ENCODE results near the gene C10orf95. TPM values are rescaled to one million over a fixed set of nuclear protein-coding genes. Genes with fewer than 3 reads are reported as not detected.

The C10orf95 gene
- total RNA-seq, 1 donor from 2014 or later: 10.3 TPM

DNA sequence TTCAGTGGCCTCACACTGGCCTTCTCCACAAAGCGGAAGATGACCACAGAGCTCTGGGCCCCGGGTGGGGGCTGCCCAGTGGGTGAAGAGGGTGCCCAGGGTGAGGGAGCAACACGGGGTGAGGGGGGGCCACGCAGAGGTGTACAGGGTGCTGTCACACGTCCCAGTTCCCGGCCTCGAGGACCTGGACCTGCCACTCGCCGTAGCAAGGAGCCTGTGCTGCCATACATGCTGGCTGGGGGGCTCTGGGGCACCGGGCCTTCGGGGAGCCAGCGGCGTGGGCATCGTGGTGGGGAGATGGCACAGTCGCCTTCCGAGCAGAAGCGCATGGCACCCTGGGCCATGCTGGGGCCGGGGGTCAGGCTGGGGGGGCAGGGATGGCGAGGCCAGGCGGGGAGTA is 34.6 kb downstream of the C10orf95 start:
- no peak overlapping the region for H3K4me3 ChIP-seq (ENCODE audit: low read depth, low read length)
- no peak for DNase-seq (ENCODE audit: low read depth)
- TF ChIP-seq, protein P1, sequence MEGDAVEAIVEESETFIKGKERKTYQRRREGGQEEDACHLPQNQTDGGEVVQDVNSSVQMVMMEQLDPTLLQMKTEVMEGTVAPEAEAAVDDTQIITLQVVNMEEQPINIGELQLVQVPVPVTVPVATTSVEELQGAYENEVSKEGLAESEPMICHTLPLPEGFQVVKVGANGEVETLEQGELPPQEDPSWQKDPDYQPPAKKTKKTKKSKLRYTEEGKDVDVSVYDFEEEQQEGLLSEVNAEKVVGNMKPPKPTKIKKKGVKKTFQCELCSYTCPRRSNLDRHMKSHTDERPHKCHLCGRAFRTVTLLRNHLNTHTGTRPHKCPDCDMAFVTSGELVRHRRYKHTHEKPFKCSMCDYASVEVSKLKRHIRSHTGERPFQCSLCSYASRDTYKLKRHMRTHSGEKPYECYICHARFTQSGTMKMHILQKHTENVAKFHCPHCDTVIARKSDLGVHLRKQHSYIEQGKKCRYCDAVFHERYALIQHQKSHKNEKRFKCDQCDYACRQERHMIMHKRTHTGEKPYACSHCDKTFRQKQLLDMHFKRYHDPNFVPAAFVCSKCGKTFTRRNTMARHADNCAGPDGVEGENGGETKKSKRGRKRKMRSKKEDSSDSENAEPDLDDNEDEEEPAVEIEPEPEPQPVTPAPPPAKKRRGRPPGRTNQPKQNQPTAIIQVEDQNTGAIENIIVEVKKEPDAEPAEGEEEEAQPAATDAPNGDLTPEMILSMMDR (conservative IDR thresholded peaks at IDR 0.05; ENCODE audit: low read depth, low read length): no peak

DNA sequence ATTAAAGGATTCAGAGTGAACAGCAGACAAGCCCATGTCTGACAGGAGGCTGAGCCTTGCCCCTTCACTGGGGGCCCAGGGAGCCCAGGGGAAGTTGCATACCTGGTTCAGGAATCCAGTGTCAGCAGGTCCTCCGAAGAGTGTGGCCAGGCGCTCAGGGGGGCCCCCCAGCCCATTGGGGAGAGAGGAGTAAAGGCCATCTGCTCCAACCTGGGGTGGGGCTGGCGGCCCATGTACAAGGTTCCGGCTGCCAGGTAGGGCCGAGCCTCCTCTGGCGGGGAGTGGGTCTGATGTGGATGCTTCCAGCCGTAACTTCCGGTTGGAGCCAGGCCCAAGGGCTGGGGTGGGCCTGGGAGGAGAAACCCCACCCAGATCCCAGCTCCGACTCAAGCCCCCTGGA is 35.1 kb downstream of the C10orf95 start:
- DNase-seq (ENCODE audit: low read depth): no peak
- TF ChIP-seq, protein P1 (conservative IDR thresholded peaks at IDR 0.05; ENCODE audit: low read depth, low read length): no peak
- no peak overlapping the region for H3K4me3 ChIP-seq (ENCODE audit: low read depth, low read length)

DNA sequence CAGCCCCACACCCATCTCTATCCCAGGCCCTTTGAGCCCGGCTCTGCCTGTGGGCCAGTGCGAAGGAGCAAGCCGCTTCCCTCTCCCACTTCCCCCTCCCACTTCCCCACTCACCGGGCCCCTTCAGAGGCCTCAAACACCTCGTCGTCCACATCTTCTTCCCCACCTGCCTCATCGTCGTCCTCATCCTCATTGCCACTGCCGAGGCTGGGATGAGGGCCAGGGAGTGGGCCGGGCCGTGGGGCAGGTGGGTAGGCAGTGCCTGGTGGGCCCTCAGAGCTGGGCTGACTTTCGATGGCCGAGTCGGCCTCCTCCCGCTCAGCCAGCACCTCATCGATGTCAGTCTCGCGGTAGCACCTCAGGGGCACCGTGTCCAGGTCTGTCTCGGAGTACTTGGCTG is 36.6 kb downstream of the C10orf95 start:
- DNase-seq (ENCODE audit: low read depth): no peak
- no peak overlapping the region for H3K4me3 ChIP-seq (ENCODE audit: low read depth, low read length)
- TF ChIP-seq, protein P1 (conservative IDR thresholded peaks at IDR 0.05; ENCODE audit: low read depth, low read length): no peak

DNA sequence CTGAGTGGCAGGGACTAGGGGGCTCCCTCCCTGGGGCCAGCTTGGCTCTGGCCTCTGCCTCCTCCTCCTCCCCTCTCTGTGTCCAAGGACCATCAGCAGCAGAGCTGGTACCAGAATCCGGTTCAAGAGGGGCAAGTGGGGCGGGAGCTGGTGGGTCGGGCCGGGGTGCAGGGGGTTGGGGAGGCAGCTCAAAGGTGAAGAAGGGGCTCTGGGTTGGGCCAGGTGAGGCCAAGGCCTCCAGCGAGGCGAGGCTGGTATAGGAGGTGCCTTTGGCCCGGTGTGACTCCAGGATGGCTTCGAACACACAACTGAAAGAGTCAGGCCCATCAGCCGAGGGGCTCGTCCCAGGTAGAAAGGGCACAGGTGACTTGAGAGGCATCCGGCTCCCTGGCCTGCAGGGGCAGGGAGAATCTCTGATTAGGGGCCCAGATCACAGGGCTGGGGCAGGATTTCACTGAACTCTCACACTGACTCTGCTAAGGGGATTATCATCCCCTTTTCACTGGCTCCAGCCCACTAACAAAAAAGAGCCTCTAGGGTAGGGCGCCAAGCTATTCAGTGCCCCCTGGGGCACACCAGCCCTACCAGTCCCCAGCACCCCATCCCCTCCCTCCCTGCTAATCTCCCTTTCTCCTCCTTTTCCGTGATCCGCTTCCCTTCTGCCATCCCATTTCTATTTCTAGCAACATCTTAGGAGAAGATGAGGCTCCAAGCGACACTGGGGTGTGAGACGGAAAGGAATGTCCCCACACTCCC is 37.4 kb downstream of the C10orf95 start:
- H3K4me3 ChIP-seq (ENCODE audit: low read depth, low read length): no peak overlapping the region
- TF ChIP-seq, protein P1 (conservative IDR thresholded peaks at IDR 0.05; ENCODE audit: low read depth, low read length): no peak
- DNase-seq (ENCODE audit: low read depth): no peak

DNA sequence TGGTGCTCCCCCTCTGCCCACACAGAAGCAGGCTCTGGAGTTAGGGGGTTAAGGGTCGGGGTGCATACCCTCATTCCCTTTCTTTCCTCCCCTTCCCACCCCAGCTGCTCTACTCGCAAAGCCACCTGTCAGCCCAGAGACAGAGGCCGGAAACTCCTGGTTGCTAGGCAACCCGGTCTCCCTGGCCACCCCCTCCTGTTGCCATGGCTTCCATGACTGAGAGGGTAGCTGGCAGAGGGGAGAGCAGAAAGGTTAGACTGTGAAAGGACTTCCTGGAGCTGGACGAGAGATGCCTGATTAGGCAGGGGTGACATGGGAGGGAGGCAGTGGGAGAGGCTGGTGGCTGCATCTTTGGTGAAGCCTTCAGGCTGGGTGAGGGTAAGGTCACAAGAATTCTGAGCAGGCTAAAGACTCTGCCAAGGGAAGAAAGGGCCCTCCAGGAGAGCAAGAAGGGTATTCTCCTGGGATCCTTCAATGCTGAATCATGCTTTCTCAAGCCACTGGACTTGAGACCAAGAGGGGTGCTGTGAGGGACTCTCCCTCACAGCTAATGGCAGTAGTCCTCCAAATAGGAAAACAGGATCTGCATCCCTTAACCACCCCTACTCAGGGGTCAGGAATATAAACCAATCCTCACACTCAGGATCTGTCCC is 38.2 kb downstream of the C10orf95 start:
- DNase-seq (ENCODE audit: low read depth): no peak
- no peak overlapping the region for H3K4me3 ChIP-seq (ENCODE audit: low read depth, low read length)
- TF ChIP-seq, protein P1 (conservative IDR thresholded peaks at IDR 0.05; ENCODE audit: low read depth, low read length): no peak

DNA sequence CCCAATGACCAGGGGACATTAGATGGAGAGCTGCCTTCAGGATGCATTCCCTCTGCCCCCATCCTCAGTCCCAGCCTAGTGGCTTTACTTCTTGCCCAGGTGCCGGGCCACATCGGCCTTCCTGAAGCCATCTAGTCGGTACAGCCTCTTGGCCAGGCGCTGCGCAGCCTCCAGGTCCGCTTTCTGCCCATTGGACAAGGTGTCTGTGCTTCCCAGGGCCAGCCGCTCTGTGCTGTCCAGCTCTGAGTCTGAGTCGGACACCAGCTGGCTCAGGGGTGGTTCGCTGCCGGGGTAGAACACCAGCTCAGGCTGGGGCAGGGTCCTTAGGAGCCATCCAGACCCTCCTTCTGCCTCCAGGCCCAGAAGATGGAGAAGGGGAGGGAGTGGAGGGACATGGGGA is 39.0 kb downstream of the C10orf95 start:
- TF ChIP-seq, protein P1 (conservative IDR thresholded peaks at IDR 0.05; ENCODE audit: low read depth, low read length): no peak
- no peak for DNase-seq (ENCODE audit: low read depth)
- no peak overlapping the region for H3K4me3 ChIP-seq (ENCODE audit: low read depth, low read length)
